Upper lobe of right lung (tissue), 1 donor: Measurements from ENCODE around the gene NOC2L. TPM values are rescaled to one million over a fixed set of nuclear protein-coding genes. Genes with fewer than 3 reads are reported as not detected.

ENCODE experiments used
- ATAC-seq: fragments of 200-7000 bp; cut with Tn5 transposase; one replicate; pipeline ENCODE4 v1.9.1; 2020; ENCODE audit warnings: mild to moderate bottlenecking, moderate library complexity
- DNase-seq: peaks from one replicate; pipeline ENCODE4 v3.0.0-alpha.2; 2020
- H3K27ac ChIP-seq: fragments of 200-600 bp; one replicate; pipeline ENCODE4 v1.8.0; 2022
- H3K27me3 ChIP-seq: fragments of 200-600 bp; one replicate; pipeline ENCODE4 v1.8.0; 2022; ENCODE audit warnings: mild to moderate bottlenecking
- H3K36me3 ChIP-seq: fragments of 200-600 bp; one replicate; pipeline ENCODE4 v1.8.0; 2022
- H3K4me1 ChIP-seq: fragments of 200-600 bp; one replicate; pipeline ENCODE4 v1.8.0; 2022
- H3K4me3 ChIP-seq: fragments of 200-600 bp; one replicate; pipeline ENCODE4 v1.8.0; 2022; ENCODE audit warnings: mild to moderate bottlenecking
- H3K9me3 ChIP-seq: fragments of 200-600 bp; one replicate; pipeline ENCODE4 v1.8.0; 2022
- intact Hi-C: fragments of 100-400 bp; cut with DNase I; formaldehyde crosslinking; loops from one replicate; pipeline ENCODE4 v1.11.0; 2022
- total RNA-seq: library from RNA; stranded (reverse); fragmentation: NEBNext Ultra II Directional; extraction: Animal tissue kit (Norgen Biotek cat#: 25700); gene quantifications from one replicate; pipeline ENCODE4 v1.2.1, GENCODE V29; 2021
- TF ChIP-seq, protein P1 (sequence below): fragments of 200-600 bp; IDR thresholded peaks from one replicate; pipeline ENCODE4 v1.8.0; 2022; ENCODE audit warnings: antibody characterized with exemption
- donor health status: DM: no; HTN: yes; CAD: no; lungs with severe emphysema.

NOC2L gene
- total RNA-seq, 1 donor from 2014 or later, result 54.5 TPM

GRCh38 chr1:943545-944340 is 15.3 kb downstream of the NOC2L start:
- TF ChIP-seq, protein P1, sequence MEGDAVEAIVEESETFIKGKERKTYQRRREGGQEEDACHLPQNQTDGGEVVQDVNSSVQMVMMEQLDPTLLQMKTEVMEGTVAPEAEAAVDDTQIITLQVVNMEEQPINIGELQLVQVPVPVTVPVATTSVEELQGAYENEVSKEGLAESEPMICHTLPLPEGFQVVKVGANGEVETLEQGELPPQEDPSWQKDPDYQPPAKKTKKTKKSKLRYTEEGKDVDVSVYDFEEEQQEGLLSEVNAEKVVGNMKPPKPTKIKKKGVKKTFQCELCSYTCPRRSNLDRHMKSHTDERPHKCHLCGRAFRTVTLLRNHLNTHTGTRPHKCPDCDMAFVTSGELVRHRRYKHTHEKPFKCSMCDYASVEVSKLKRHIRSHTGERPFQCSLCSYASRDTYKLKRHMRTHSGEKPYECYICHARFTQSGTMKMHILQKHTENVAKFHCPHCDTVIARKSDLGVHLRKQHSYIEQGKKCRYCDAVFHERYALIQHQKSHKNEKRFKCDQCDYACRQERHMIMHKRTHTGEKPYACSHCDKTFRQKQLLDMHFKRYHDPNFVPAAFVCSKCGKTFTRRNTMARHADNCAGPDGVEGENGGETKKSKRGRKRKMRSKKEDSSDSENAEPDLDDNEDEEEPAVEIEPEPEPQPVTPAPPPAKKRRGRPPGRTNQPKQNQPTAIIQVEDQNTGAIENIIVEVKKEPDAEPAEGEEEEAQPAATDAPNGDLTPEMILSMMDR, result no peak
- ATAC-seq (no peak), DNase-seq (no peak)
- Histone ChIP-seq H3K27ac (peak overlapping the region; percentile 70), H3K4me3 (no peak overlapping the region), H3K9me3 (no peaks in the 10 kb centered on the region), H3K27me3 (peaks cover 43% of the 10 kb centered on the region), H3K4me1 (peaks cover 22% of the 10 kb centered on the region), H3K36me3 (peaks cover 32% of the 10 kb centered on the region)
- intact Hi-C loops, result no loop called here

GRCh38 chr1:942864-943533 is 16.1 kb downstream of the NOC2L start:
- Histone ChIP-seq H3K9me3 (no peaks in the 10 kb centered on the region), H3K27me3 (peaks cover 46% of the 10 kb centered on the region), H3K27ac (peak overlapping the region; percentile 55), H3K4me1 (peaks cover 22% of the 10 kb centered on the region), H3K36me3 (peaks cover 29% of the 10 kb centered on the region), H3K4me3 (no peak overlapping the region)
- DNase-seq (no peak), ATAC-seq (no peak)
- intact Hi-C loops, result no loop called here
- TF ChIP-seq, protein P1, result no peak

GRCh38 chr1:942411-942821 is 16.6 kb downstream of the NOC2L start:
- Histone ChIP-seq H3K4me3 (peak overlapping the region; percentile 34), H3K4me1 (peaks cover 22% of the 10 kb centered on the region), H3K36me3 (peaks cover 25% of the 10 kb centered on the region), H3K9me3 (no peaks in the 10 kb centered on the region), H3K27ac (peak overlapping the region; percentile 55), H3K27me3 (peaks cover 52% of the 10 kb centered on the region)
- DNase-seq (no peak), ATAC-seq (no peak)
- intact Hi-C loops, result no loop called here
- TF ChIP-seq, protein P1, result no peak

- Histone ChIP-seq H3K4me1 (peaks cover 22% of the 10 kb centered on the region), H3K27ac (peak overlapping the region; percentile 36), H3K9me3 (no peaks in the 10 kb centered on the region), H3K4me3 (peak overlapping the region; percentile 34), H3K36me3 (peaks cover 19% of the 10 kb centered on the region), H3K27me3 (peaks cover 58% of the 10 kb centered on the region)
- DNase-seq (peak; percentile 77), ATAC-seq (peak; percentile 38)
- intact Hi-C loops, result no loop called here
- TF ChIP-seq, protein P1, result no peak
Measured at GRCh38 chr1:941588-942383, 17.3 kb downstream of the NOC2L start.

- intact Hi-C loops, result no loop called here
- TF ChIP-seq, protein P1, result no peak
- H3K27me3 ChIP-seq, result peaks cover 65% of the 10 kb centered on the region
- no peak overlapping the region for H3K27ac ChIP-seq
- H3K36me3 ChIP-seq, result peaks cover 12% of the 10 kb centered on the region
- ATAC-seq (no peak), DNase-seq (no peak)
- peak overlapping the region; percentile 36 for H3K4me3 ChIP-seq
- H3K4me1 ChIP-seq, result peaks cover 22% of the 10 kb centered on the region
- H3K9me3 ChIP-seq, result no peaks in the 10 kb centered on the region
Measured at GRCh38 chr1:941015-941587, 18.0 kb downstream of the NOC2L start.
